ENCODE data around the gene UBE2N.

- TF ChIP-seq POLR2AphosphoS5 (IDR thresholded peaks at IDR 0.05; ENCODE audit: low read length) (no peak), SRF (IDR thresholded peaks at IDR 0.05; ENCODE audit: low read depth in 2 of 2, low read length in 2 of 2) (no peak), KDM1A (IDR thresholded peaks at IDR 0.05; ENCODE audit: borderline replicate concordance) (no peak), TAF1 (IDR thresholded peaks at IDR 0.05; ENCODE audit: borderline replicate concordance, low read depth, low read length) (no peak), CTCF (IDR thresholded peaks at IDR 0.05 in 2 of 3, conservative IDR thresholded peaks at IDR 0.05 in 1 of 3; ENCODE audit: control insufficient read depth in 2 of 3, extremely low read depth in 1 of 3, insufficient read depth in 1 of 3, low read depth in 3 of 3, low read length in 3 of 3) (no peak), EZH2 (IDR thresholded peaks at IDR 0.05; ENCODE audit: borderline replicate concordance, control insufficient read depth, low read depth, low read length) (no peak), SP1 (IDR thresholded peaks at IDR 0.05; ENCODE audit: low read depth, low read length) (no peak), GABPA (IDR thresholded peaks at IDR 0.05; ENCODE audit: low read depth) (no peak), ZNF274 (IDR thresholded peaks at IDR 0.05; ENCODE audit: insufficient read depth, insufficient read length) (no peak)
Measured at GRCh38 chr12:93404961-93405849, 36.5 kb downstream of the UBE2N start.
